Activated CD4-positive, alpha-beta T cell treated with anti-CD3 and anti-CD28 coated beads for 36 hours (primary cell): ENCODE measurements around the gene TBL1XR1. TPM values are rescaled to one million over a fixed set of nuclear protein-coding genes. Genes with fewer than 3 reads are reported as not detected.

Source experiments
- ATAC-seq: fragments of 200-7000 bp; cut with Tn5 transposase; one replicate; pipeline ENCODE4 v1.10.0; 2021; ENCODE audit warnings: mild to moderate bottlenecking, moderate library complexity
- CTCF ChIA-PET: fragments of 350-600 bp; sonication (Branson Sonifier 250); formaldehyde crosslinking; loops from one replicate; lab custom pipeline; 2021; ENCODE audit warnings: antibody characterized with exemption; lab: Charles Lee
- POLR2A ChIA-PET: fragments of 350-600 bp; sonication (Branson Sonifier 250); formaldehyde crosslinking; loops from one replicate; lab custom pipeline; 2021; ENCODE audit warnings: antibody characterized with exemption, inconsistent platforms; lab: Charles Lee
- DNase-seq: peaks from one replicate; pipeline ENCODE4 v3.0.0-alpha.2; 2020
- H3K27ac Mint-ChIP-seq: one replicate; pipeline ENCODE4 v1.8.0; 2021; ENCODE audit warnings: mixed read lengths
- H3K27me3 Mint-ChIP-seq: one replicate; pipeline ENCODE4 v1.8.0; 2021; ENCODE audit warnings: mixed read lengths
- H3K36me3 Mint-ChIP-seq: one replicate; pipeline ENCODE4 v1.8.0; 2021; ENCODE audit warnings: low read depth, mixed read lengths
- H3K4me1 Mint-ChIP-seq: one replicate; pipeline ENCODE4 v1.8.0; 2021; ENCODE audit warnings: mixed read lengths
- H3K4me3 Mint-ChIP-seq: one replicate; pipeline ENCODE4 v1.8.0; 2021; ENCODE audit warnings: mild to moderate bottlenecking, moderate library complexity, mixed read lengths
- H3K9me3 Mint-ChIP-seq: one replicate; pipeline ENCODE4 v1.8.0; 2021; ENCODE audit warnings: low read depth, mixed read lengths
- intact Hi-C, 2 experiments: fragments of 100-400 bp; cut with DNase I in 1 of 2; cut with micrococcal nuclease in 1 of 2; formaldehyde crosslinking; loops; one replicate each; pipeline versions ENCODE4 v1.14.2 to v1.15.1; 2022 to 2024; cut with DNase I, micrococcal nuclease
- total RNA-seq, 2 experiments: library from RNA; stranded (reverse); gene quantifications; one replicate each; pipeline ENCODE4 v1.2.3, GENCODE V29; 2021

The TBL1XR1 gene
- total RNA-seq, 2 experiments from 2014 or later: 164 to 226 TPM

DNA sequence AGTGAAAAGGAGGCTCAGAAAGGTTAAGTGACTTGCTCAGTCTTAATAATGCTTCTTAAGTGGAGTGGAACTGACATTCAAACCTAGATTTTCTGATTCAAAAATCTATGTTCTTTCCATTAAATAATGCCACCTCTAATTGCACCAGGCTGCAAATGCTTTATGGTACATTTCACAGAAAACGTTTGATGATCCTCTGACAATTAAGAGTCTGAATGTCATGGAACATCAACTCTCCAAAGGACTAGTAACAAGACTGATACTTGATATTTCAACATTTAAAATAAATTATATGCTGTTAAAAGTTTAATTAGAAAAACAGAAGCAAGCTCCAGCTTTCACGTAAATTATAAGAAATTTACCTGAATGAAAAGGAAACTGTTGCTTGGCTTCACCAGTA, 151.5 kb downstream of the TBL1XR1 start:
- no peaks in the 10 kb centered on the region for H3K27me3 Mint-ChIP-seq
- ChIA-PET CTCF (no interaction called here), POLR2A (no interaction called here)
- intact Hi-C loops: loop anchor here in 1 of 2 experiments (10.0 kb wide), 1 partner anchor 1339 kb away; no protein-coding TSS in a partner anchor
- DNase-seq: no peak
- ATAC-seq: no peak
- H3K4me3 Mint-ChIP-seq: no peak overlapping the region
- peaks cover 66% of the 10 kb centered on the region for H3K36me3 Mint-ChIP-seq
- peaks cover 2% of the 10 kb centered on the region for H3K9me3 Mint-ChIP-seq
- no peak overlapping the region for H3K27ac Mint-ChIP-seq
- H3K4me1 Mint-ChIP-seq: peaks cover 19% of the 10 kb centered on the region

DNA sequence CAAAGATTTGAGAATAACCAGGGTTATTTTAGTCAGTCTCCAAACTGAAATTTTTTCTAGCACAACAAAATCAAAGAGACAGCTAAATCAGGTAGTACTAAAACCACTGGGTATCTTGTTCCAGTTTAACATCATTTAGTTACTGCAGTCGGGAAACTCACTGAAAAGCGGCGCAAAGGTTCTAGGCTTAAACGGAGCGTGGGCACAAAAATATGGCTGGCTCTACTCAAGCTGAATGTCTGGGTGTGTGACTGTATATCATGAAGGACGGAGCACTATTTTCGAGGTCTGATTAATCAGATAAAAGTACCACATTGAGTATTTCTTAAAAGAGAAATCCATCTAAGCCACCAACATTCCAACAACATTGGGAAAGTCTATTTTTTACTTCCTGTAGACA, 152.1 kb downstream of the TBL1XR1 start:
- DNase-seq: no peak
- CTCF ChIA-PET: no interaction called here
- POLR2A ChIA-PET: no interaction called here
- no peaks in the 10 kb centered on the region for H3K27me3 Mint-ChIP-seq
- no peak overlapping the region for H3K27ac Mint-ChIP-seq
- H3K9me3 Mint-ChIP-seq: peaks cover 2% of the 10 kb centered on the region
- intact Hi-C loops: loop anchor here in 1 of 2 experiments (10.0 kb wide), 1 partner anchor 1340 kb away; no protein-coding TSS in a partner anchor
- H3K36me3 Mint-ChIP-seq: peaks cover 68% of the 10 kb centered on the region
- H3K4me1 Mint-ChIP-seq: peaks cover 21% of the 10 kb centered on the region
- no peak for ATAC-seq
- H3K4me3 Mint-ChIP-seq: no peak overlapping the region

DNA sequence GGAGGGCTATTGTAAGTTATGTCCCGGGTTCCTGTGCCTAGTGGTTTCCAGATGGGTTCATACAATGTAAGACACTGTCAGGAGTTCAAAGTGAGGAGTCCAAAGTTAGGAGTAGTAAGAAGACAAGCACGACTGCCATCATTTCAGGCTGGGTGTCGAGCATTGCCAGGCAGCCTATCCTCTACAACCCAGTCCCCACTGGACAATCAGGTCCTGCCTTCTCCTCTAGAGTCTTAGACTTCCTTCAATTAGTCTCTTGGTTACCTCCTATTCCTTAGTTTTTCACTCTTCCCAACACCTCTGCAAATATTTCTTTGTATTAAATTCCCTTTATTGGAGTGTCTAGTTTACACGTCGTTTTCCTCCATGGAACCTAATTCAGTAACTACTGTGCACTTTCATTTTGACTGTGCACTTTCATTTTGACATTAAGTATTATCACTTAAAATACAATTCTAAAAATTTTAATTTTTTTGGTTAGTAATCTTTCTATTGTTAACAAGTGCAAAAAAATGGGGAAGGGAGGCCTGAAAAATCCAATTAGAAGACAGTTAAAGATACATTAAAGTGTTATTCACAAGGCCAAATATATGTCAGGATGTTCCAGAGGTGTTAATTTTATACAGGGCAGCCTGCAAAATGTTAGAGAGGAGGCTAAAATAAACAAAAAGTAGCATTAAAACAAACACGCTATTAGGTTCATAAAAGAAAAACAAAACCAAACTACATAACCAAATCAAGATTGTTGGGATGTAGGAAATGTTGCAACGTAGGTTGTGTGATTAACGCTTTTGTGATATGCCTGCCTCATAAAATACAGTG, 155.3 kb downstream of the TBL1XR1 start:
- peaks cover 30% of the 10 kb centered on the region for H3K4me1 Mint-ChIP-seq
- intact Hi-C loops: loop anchor here in 1 of 2 experiments (10.0 kb wide), 1 partner anchor 1343 kb away; no protein-coding TSS in a partner anchor
- peaks cover 2% of the 10 kb centered on the region for H3K9me3 Mint-ChIP-seq
- ChIA-PET POLR2A (no interaction called here), CTCF (interaction anchor here (0.6 kb wide), 1 partner anchor 390 kb away, joined by 3 read pairs; no protein-coding TSS in a partner anchor)
- H3K36me3 Mint-ChIP-seq: peaks cover 64% of the 10 kb centered on the region
- H3K27me3 Mint-ChIP-seq: no peaks in the 10 kb centered on the region
- ATAC-seq (peak; percentile 47), DNase-seq (no peak)
- no peak overlapping the region for H3K4me3 Mint-ChIP-seq
- H3K27ac Mint-ChIP-seq: peak overlapping the region; percentile 9

DNA sequence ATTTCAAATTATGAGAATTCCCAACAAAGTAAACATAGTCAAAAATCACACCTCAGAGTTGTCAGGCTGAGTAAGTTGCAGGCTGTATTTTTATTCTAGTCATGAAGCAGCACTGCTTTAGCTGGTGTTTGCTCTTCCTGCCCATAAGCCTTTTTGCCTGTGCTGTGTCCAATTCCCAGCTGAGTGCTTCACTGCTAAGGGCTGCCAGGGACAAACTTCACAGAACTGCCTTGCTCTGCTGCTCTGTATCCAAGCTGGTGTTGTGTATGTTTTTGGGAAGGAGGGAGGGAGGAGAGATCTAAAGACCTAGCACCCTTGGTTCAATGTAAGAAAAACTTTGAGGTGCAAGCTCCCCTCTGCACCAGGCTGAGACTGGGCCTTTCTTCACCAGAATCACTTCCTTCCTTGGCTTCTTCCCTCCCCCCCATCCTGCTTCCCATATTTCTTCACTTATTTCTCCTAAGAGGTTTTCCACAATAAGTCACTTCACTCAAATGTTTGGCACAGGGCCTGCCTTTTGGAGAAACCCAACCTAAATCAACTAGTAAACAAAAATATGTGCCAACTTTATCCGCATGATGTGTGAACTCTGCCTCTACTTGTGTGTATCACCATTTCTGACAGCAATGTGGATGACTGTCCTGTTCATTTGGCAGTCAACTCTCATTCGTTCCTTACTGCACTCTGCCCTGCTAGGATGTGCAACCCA, 156.1 kb downstream of the TBL1XR1 start:
- ChIA-PET CTCF (interaction anchor here (1.0 kb wide), 1 partner anchor 20 kb away, joined by 3 read pairs; no protein-coding TSS in a partner anchor), POLR2A (interaction anchor here (0.7 kb wide), 1 partner anchor 118 kb away, joined by 3 read pairs; no protein-coding TSS in a partner anchor)
- Mint-ChIP-seq H3K4me1 (peaks cover 31% of the 10 kb centered on the region), H3K4me3 (no peak overlapping the region), H3K9me3 (peaks cover 2% of the 10 kb centered on the region), H3K36me3 (peaks cover 62% of the 10 kb centered on the region), H3K27ac (peak overlapping the region; percentile 9), H3K27me3 (no peaks in the 10 kb centered on the region)
- intact Hi-C loops: loop anchor here in 1 of 2 experiments (10.0 kb wide), 1 partner anchor 1344 kb away; no protein-coding TSS in a partner anchor
- ATAC-seq (no peak), DNase-seq (no peak)

DNA sequence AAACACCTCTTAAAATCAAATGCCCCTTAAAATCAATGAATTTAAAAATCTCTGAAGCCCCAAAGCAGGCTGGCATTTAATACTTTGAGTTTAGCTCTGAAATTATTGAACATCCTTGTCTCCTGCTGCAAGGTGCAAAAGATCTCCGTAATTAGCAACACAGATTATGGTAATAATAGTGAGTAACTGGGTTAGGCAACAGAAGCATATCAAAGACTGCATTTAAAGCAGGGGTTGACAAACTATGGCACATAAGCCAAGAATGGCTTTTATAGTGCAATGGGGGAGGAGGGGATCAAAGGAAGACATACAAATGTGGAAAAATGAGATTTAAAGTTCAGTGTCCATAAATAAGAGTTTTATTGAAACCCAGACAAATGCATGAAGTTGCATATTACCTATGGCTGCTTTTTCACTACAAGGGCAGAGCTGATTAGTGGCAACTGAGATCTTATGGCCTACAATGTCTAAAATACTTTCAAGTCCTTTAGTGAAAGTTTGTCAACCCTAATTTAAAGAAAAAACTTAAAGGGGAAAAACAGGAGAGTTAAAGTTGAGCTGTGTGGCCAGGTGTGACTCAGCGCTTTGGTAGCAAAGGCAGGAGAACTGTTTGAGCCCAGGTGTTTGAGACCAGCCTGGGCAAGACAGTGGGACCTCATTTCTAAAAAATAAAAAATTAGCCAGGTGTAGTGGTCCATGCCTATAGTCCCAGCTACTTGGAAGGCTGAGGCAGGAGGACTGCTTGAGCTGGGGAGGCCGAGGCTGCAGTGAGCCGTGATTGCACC, 157.6 kb downstream of the TBL1XR1 start:
- Mint-ChIP-seq H3K4me1 (peaks cover 35% of the 10 kb centered on the region), H3K27me3 (no peaks in the 10 kb centered on the region), H3K36me3 (peaks cover 61% of the 10 kb centered on the region), H3K27ac (no peak overlapping the region), H3K9me3 (peaks cover 2% of the 10 kb centered on the region), H3K4me3 (no peak overlapping the region)
- DNase-seq (no peak), ATAC-seq (no peak)
- intact Hi-C loops: loop anchor here in 1 of 2 experiments (10.0 kb wide), 1 partner anchor 1345 kb away; no protein-coding TSS in a partner anchor
- ChIA-PET POLR2A (no interaction called here), CTCF (interaction anchor here (0.6 to 1.0 kb wide), 4 partner anchors 12 to 185 kb away, joined by 3 read pairs; no protein-coding TSS in a partner anchor)

DNA sequence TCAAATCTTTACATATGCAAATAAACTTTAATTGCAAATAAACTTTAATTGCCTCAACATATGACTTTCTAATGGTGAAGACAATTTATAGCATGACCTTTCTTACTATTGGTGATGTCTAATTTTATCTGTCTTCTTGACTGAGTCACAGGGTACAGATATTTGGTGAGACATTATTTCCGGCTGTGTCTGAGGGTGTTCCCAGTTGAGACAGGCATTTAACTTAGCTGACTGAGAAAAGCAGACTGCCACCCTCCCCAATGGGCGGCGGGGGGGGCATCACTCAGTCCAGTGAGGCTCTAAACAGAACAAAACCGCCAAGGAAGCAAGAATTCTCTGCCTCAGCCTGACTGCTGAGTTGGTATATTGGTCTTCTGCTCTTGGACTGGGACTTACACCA, 160.0 kb downstream of the TBL1XR1 start:
- H3K27ac Mint-ChIP-seq: no peak overlapping the region
- intact Hi-C loops: no loop called here
- peaks cover 52% of the 10 kb centered on the region for H3K36me3 Mint-ChIP-seq
- H3K27me3 Mint-ChIP-seq: no peaks in the 10 kb centered on the region
- peak; percentile 70 for ATAC-seq
- no peaks in the 10 kb centered on the region for H3K9me3 Mint-ChIP-seq
- CTCF ChIA-PET: interaction anchor here (1.8 kb wide), 1 partner anchor 14 kb away, joined by 5 read pairs; no protein-coding TSS in a partner anchor
- H3K4me3 Mint-ChIP-seq: no peak overlapping the region
- POLR2A ChIA-PET: no interaction called here
- H3K4me1 Mint-ChIP-seq: peaks cover 29% of the 10 kb centered on the region
- peak; percentile 42 for DNase-seq

DNA sequence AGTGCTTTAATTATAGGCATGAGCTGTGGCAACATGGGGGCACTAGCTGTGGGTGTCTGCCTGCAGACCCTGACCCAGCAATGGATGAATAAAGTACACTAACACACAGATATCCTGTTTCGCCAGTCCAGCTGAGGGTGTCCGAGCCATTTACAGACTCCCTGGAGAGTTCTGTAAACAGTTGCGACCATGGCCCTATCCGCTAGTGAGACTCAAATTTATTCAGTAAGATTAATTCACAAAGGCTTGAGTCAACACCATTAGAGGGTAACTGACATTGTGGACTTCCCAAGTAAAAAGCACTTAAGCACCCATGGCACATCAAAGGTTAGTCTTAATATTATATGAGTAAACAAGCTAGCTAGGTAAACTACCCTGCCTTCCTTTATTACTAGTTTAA, 161.6 kb downstream of the TBL1XR1 start:
- CTCF ChIA-PET: interaction anchor here (0.6 to 1.8 kb wide), 3 partner anchors 13 to 239 kb away, joined by 3 to 5 read pairs (median 4); no protein-coding TSS in a partner anchor
- POLR2A ChIA-PET: no interaction called here
- Mint-ChIP-seq H3K4me1 (peaks cover 16% of the 10 kb centered on the region), H3K36me3 (peaks cover 53% of the 10 kb centered on the region), H3K27ac (no peak overlapping the region), H3K9me3 (no peaks in the 10 kb centered on the region), H3K4me3 (no peak overlapping the region), H3K27me3 (no peaks in the 10 kb centered on the region)
- no peak for DNase-seq
- intact Hi-C loops: no loop called here
- ATAC-seq: no peak

DNA sequence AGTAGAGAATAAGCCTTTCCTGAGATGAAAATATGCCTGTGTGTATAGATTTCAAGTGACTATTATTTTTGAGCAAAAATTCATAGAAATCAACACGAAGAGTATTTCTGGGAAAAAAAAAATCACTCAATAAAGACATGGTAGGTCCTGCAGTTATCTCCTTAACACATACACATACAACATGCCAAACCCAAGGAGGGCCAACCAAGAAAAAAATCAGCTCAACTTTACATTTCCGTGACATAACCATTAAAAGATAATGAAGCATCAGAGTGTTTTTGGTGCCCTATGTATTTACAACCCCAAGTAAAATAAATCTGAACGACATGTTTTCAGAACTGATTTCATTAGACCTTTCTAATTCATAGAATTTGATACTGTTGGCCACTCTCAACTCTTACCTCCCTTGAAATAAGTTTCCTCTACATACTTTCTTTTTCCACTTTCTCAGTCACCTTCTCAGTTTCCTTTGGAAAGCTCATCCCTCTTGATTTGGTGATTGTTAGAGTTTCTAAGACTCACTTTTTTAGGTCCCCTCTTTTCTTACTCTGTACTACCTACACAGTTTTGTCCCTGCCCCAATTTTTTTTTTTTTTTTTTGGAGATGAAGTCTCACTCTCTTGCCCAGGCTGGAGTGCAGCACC, 162.3 kb downstream of the TBL1XR1 start:
- no peak for ATAC-seq
- CTCF ChIA-PET: interaction anchor here (1.8 kb wide), 1 partner anchor 12 kb away, joined by 4 read pairs; no protein-coding TSS in a partner anchor
- H3K4me3 Mint-ChIP-seq: no peak overlapping the region
- H3K27ac Mint-ChIP-seq: no peak overlapping the region
- intact Hi-C loops: no loop called here
- no peaks in the 10 kb centered on the region for H3K9me3 Mint-ChIP-seq
- no peak for DNase-seq
- peaks cover 13% of the 10 kb centered on the region for H3K4me1 Mint-ChIP-seq
- POLR2A ChIA-PET: no interaction called here
- peaks cover 49% of the 10 kb centered on the region for H3K36me3 Mint-ChIP-seq
- H3K27me3 Mint-ChIP-seq: no peaks in the 10 kb centered on the region

DNA sequence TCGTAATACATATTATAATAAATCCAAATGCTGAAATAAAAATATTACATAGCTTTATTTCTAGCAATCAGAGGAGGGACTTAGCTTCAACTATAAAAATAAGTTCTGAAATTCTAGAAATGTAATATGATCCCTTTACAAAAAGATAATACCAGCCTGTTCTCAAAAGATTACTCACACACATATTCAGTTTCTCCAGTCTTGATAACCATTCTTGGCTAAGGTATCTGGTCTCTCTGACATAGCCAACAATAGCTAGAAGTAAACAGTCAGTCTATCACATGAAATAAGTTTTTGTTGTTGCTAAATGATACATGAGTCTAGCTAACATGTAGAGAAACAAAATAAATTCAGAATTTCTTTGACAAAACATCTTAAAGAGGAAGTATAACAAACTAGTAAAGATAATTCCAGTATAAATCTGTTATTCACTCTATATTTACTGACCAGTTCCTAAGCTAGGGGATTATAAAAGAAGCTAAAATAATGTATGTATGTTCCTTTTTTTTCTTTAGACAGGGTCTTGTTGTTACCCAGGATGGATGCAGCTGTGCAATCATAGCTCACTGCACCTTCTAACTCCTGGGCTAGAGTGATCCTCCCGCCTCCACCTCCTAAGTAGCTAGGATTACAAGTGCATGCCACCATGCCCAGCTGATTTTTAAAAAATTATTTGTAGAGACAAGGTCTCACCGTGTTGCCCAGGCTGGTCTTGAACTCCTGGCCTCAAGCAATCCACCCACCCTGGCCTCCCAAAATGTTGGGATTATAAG, 170.6 kb downstream of the TBL1XR1 start:
- no peaks in the 10 kb centered on the region for H3K4me1 Mint-ChIP-seq
- CTCF ChIA-PET: interaction anchor here (1.4 to 1.9 kb wide), 3 partner anchors 12 to 39 kb away, joined by 4 to 6 read pairs (median 5); no protein-coding TSS in a partner anchor
- H3K27me3 Mint-ChIP-seq: no peaks in the 10 kb centered on the region
- no peak for ATAC-seq
- H3K36me3 Mint-ChIP-seq: peaks cover 47% of the 10 kb centered on the region
- no peak overlapping the region for H3K4me3 Mint-ChIP-seq
- DNase-seq: no peak
- intact Hi-C loops: no loop called here
- POLR2A ChIA-PET: no interaction called here
- H3K27ac Mint-ChIP-seq: peak overlapping the region; percentile 69
- no peaks in the 10 kb centered on the region for H3K9me3 Mint-ChIP-seq

DNA sequence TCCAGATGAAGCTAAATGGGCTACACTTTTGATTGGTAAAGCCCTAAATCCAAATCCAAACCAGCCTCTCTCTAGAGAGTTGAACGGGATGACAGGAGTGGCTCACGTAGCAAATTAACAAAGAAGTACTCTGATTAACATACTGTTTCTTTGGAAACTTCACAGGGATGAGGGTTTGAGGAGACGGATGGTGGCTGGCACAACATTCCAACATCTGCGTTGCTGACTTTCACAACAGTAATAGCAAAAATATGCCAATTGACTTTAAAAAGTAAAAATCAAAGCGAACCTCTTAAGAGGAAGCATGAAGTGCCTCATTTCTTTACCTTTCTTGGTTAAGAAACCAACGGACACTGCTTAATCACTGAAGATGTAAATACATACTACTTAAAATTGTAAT, 181.4 kb downstream of the TBL1XR1 start:
- ATAC-seq: no peak
- DNase-seq: no peak
- ChIA-PET CTCF (no interaction called here), POLR2A (no interaction called here)
- Mint-ChIP-seq H3K9me3 (peaks cover 2% of the 10 kb centered on the region), H3K4me1 (no peaks in the 10 kb centered on the region), H3K27me3 (no peaks in the 10 kb centered on the region), H3K27ac (no peak overlapping the region), H3K36me3 (peaks cover 12% of the 10 kb centered on the region), H3K4me3 (no peak overlapping the region)
- intact Hi-C loops: no loop called here
